Neural progenitor cell (in vitro differentiated cells): ENCODE data around the gene CELF4.

ENCODE experiments used
- EZH2phosphoT487 ChIP-seq: fragments of 200-600 bp; sonication (generic); IDR thresholded peaks from 2 replicates; pipeline ENCODE4 v1.6.1; 2017; ENCODE audit warnings: antibody characterized with exemption
- TF ChIP-seq, protein P1 (sequence below): fragments of 200-600 bp; sonication (generic); IDR thresholded peaks from 2 replicates; pipeline ENCODE4 v1.5.1; 2017; ENCODE audit warnings: antibody characterized with exemption, mild to moderate bottlenecking

DNA sequence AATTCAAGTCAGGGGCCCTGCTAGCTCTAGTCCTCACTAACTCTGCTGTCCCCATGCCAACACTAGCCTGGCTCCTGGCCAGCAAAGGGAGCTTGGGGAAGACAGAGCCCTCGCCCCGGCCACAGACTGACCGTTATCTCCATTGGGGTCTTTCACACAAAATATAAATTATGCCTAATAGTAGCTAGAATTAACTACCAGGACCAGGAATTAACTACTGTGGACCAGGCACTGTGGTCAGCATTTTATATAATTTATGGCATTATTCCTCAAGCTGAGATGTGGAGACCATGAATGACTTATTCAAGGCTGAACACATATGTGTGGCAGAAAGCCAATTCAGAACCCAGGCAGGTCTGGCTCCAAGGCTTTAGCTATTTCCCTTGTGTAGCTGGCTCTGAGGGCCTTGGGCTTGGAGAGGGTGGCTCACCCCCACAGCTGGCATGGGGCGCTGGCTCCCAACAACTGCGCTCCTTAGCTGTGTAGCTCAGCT lies 49.2 kb downstream of the CELF4 start:
- TF ChIP-seq, protein P1, sequence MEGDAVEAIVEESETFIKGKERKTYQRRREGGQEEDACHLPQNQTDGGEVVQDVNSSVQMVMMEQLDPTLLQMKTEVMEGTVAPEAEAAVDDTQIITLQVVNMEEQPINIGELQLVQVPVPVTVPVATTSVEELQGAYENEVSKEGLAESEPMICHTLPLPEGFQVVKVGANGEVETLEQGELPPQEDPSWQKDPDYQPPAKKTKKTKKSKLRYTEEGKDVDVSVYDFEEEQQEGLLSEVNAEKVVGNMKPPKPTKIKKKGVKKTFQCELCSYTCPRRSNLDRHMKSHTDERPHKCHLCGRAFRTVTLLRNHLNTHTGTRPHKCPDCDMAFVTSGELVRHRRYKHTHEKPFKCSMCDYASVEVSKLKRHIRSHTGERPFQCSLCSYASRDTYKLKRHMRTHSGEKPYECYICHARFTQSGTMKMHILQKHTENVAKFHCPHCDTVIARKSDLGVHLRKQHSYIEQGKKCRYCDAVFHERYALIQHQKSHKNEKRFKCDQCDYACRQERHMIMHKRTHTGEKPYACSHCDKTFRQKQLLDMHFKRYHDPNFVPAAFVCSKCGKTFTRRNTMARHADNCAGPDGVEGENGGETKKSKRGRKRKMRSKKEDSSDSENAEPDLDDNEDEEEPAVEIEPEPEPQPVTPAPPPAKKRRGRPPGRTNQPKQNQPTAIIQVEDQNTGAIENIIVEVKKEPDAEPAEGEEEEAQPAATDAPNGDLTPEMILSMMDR: no peak
- no peak for TF ChIP-seq EZH2phosphoT487
